IMR-90 (cell line): Measurements from ENCODE around the gene KXD1. TPM values are rescaled to one million over a fixed set of nuclear protein-coding genes. Genes with fewer than 3 reads are reported as not detected.

Source experiments
- ATAC-seq: fragments of 200-7000 bp; cut with Tn5 transposase; 2 replicates; pipeline ENCODE4 v1.9.1; 2020; ENCODE audit warnings: low read depth, mild to moderate bottlenecking, moderate library complexity
- BruUV-seq: library from RNA; stranded (reverse); fragments of 400-500 nt; replicated peaks from 2 replicates; lab custom pipeline; 2021; lab: Mats Ljungman, UMichigan
- CTCF ChIA-PET: fragments of 300-600 bp; formaldehyde crosslinking; extraction: SDS; loops from one replicate; lab custom pipeline; 2021; ENCODE audit warnings: antibody characterized with exemption; lab: Yijun Ruan, JAX
- POLR2A ChIA-PET: fragments of 300-600 bp; sonication (Branson Sonifier 250); formaldehyde crosslinking; loops from one replicate; lab custom pipeline; 2022; ENCODE audit warnings: antibody characterized with exemption; ENCODE audit not compliant: unreplicated experiment; lab: Charles Lee
- DNase-seq: peaks from one replicate; pipeline ENCODE4 v3.0.0; 2013
- H2AFZ ChIP-seq: replicated peaks from 2 replicates; pipeline ENCODE3; 2013; ENCODE audit warnings: low read length, mild to moderate bottlenecking; ENCODE audit not compliant: poor library complexity
- H2AK5ac ChIP-seq: 2 replicates; pipeline ENCODE4 v1.6.1; 2013; ENCODE audit warnings: low read depth, low read length, inconsistent platforms
- H2AK9ac ChIP-seq: replicated peaks from 2 replicates; pipeline ENCODE3; 2013; ENCODE audit warnings: mild to moderate bottlenecking, low read depth, low read length, moderate library complexity; ENCODE audit not compliant: poor library complexity
- H2BK120ac ChIP-seq: 2 replicates; pipeline ENCODE4 v1.6.1; 2013; ENCODE audit warnings: low read depth, low read length, inconsistent platforms
- H2BK15ac ChIP-seq: 3 replicates; pipeline ENCODE4 v1.6.1; 2013; ENCODE audit warnings: low read depth, low read length, inconsistent platforms
- H2BK20ac ChIP-seq: 2 replicates; pipeline ENCODE4 v1.6.1; 2013; ENCODE audit warnings: low read depth, mild to moderate bottlenecking, inconsistent platforms, low read length, moderate library complexity
- H2BK5ac ChIP-seq: 2 replicates; pipeline ENCODE4 v1.6.1; 2013; ENCODE audit warnings: mild to moderate bottlenecking, low read depth, low read length, inconsistent platforms; ENCODE audit not compliant: poor library complexity, severe bottlenecking
- H3K14ac ChIP-seq: replicated peaks from 2 replicates; pipeline ENCODE4 v1.6.1; 2013; ENCODE audit warnings: low read depth, low read length, inconsistent platforms
- H3K18ac ChIP-seq: 2 replicates; pipeline ENCODE4 v1.6.1; 2013; ENCODE audit warnings: low read depth, low read length, control low read depth
- H3K23ac ChIP-seq: 2 replicates; pipeline ENCODE4 v1.6.1; 2013; ENCODE audit warnings: low read depth, low read length, inconsistent platforms
- H3K27ac ChIP-seq: 2 replicates; pipeline ENCODE4 v1.5.1; 2013; ENCODE audit warnings: mild to moderate bottlenecking, control low read depth, low read length; ENCODE audit not compliant: insufficient read depth
- H3K27me3 ChIP-seq: 2 replicates; pipeline ENCODE4 v1.6.1; 2013; ENCODE audit warnings: low read length; ENCODE audit not compliant: control insufficient read depth, insufficient read depth
- H3K36me3 ChIP-seq: 2 replicates; pipeline ENCODE4 v1.6.1; 2013; ENCODE audit warnings: low read length, mixed read lengths; ENCODE audit not compliant: control insufficient read depth, insufficient read depth
- H3K4ac ChIP-seq: 2 replicates; pipeline ENCODE4 v1.6.1; 2013; ENCODE audit warnings: low read depth, low read length, inconsistent platforms
- H3K4me1 ChIP-seq: 2 replicates; pipeline ENCODE4 v1.6.1; 2013; ENCODE audit warnings: low read length, mixed read lengths; ENCODE audit not compliant: control insufficient read depth, insufficient read depth
- H3K4me2 ChIP-seq: 2 replicates; pipeline ENCODE4 v1.6.1; 2013; ENCODE audit warnings: low read depth, mild to moderate bottlenecking, control low read depth, low read length, moderate library complexity
- H3K4me3 ChIP-seq: 2 replicates; pipeline ENCODE4 v1.5.1; 2013; ENCODE audit warnings: low read depth, mild to moderate bottlenecking, control low read depth, low read length, moderate library complexity; ENCODE audit not compliant: insufficient read depth
- H3K56ac ChIP-seq: 2 replicates; pipeline ENCODE4 v1.6.1; 2013; ENCODE audit warnings: low read length, inconsistent platforms; ENCODE audit not compliant: insufficient read depth; ENCODE audit errors: extremely low read depth
- H3K79me1 ChIP-seq, 2 experiments: 2 replicates each; pipeline ENCODE4 v1.6.1; 2013; ENCODE audit warnings: low read length in 2 of 2, inconsistent platforms in 1 of 2, low read depth in 1 of 2
- H3K9ac ChIP-seq: 2 replicates; pipeline ENCODE4 v1.6.1; 2013; ENCODE audit warnings: low read depth, low read length, control low read depth
- H3K9me1 ChIP-seq: 2 replicates; pipeline ENCODE4 v1.6.1; 2013; ENCODE audit warnings: low read length, inconsistent platforms; ENCODE audit not compliant: insufficient read depth
- H3K9me3 ChIP-seq: 2 replicates; pipeline ENCODE4 v1.6.1; 2013; ENCODE audit warnings: low read length; ENCODE audit not compliant: control insufficient read depth, insufficient read depth
- H4K20me1 ChIP-seq: 2 replicates; pipeline ENCODE4 v1.6.1; 2013; ENCODE audit warnings: low read length, inconsistent platforms; ENCODE audit not compliant: insufficient read depth
- H4K5ac ChIP-seq: 2 replicates; pipeline ENCODE4 v1.6.1; 2013; ENCODE audit warnings: mild to moderate bottlenecking, low read depth, low read length, control low read depth
- H4K8ac ChIP-seq, 2 experiments: 2 replicates each; pipeline ENCODE4 v1.6.1; 2013; ENCODE audit warnings: low read depth in 2 of 2, low read length in 2 of 2, control low read depth in 1 of 2, inconsistent platforms in 1 of 2
- H4K91ac ChIP-seq: 2 replicates; pipeline ENCODE4 v1.6.1; 2013; ENCODE audit warnings: low read depth, low read length, inconsistent platforms; ENCODE audit not compliant: insufficient read depth
- BHLHE40 ChIP-seq: fragments of 150-350 bp; IDR thresholded peaks from 2 replicates; pipeline ENCODE4 v1.6.1; 2016; ENCODE audit warnings: mild to moderate bottlenecking, low read depth, low read length
- CEBPB ChIP-seq: IDR thresholded peaks from 2 replicates; pipeline ENCODE4 v1.6.1; 2012; ENCODE audit warnings: low read depth, low read length, improper control_type of control experiment
- CHD1 ChIP-seq: IDR thresholded peaks from 2 replicates; pipeline ENCODE4 v1.6.1; 2012; ENCODE audit warnings: low read depth, low read length, improper control_type of control experiment
- FOS ChIP-seq: fragments of 150-350 bp; IDR thresholded peaks from 2 replicates; pipeline ENCODE4 v1.6.1; 2016; ENCODE audit warnings: low read depth, low read length
- MAFK ChIP-seq: IDR thresholded peaks from 2 replicates; pipeline ENCODE4 v1.6.1; 2012; ENCODE audit warnings: low read depth, low read length, improper control_type of control experiment
- MAZ ChIP-seq: IDR thresholded peaks from 2 replicates; pipeline ENCODE4 v1.6.1; 2012; ENCODE audit warnings: low read depth, mild to moderate bottlenecking, low read length, improper control_type of control experiment, moderate library complexity, borderline replicate concordance
- MXI1 ChIP-seq: IDR thresholded peaks from 2 replicates; pipeline ENCODE4 v1.6.1; 2012; ENCODE audit warnings: low read depth, mild to moderate bottlenecking, low read length, moderate library complexity, borderline replicate concordance
- NFE2L2 ChIP-seq: fragments of 150-350 bp; IDR thresholded peaks from 2 replicates; pipeline ENCODE4 v1.6.1; 2016; ENCODE audit warnings: low read depth, mild to moderate bottlenecking, low read length
- POLR2A ChIP-seq: IDR thresholded peaks from 2 replicates; pipeline ENCODE4 v1.6.1; 2012; ENCODE audit warnings: mild to moderate bottlenecking, low read depth, low read length
- RCOR1 ChIP-seq: IDR thresholded peaks from 2 replicates; pipeline ENCODE4 v1.6.1; 2012; ENCODE audit warnings: mild to moderate bottlenecking, low read length, improper control_type of control experiment; ENCODE audit not compliant: insufficient replicate concordance
- RFX5 ChIP-seq: IDR thresholded peaks from 2 replicates; pipeline ENCODE4 v1.8.0; 2012; ENCODE audit warnings: low read depth, mild to moderate bottlenecking, low read length, moderate library complexity
- SMC3 ChIP-seq: fragments of 150-350 bp; IDR thresholded peaks from 2 replicates; pipeline ENCODE4 v1.6.1; 2016; ENCODE audit warnings: low read depth, mild to moderate bottlenecking, antibody characterized with exemption, low read length, moderate library complexity
- WGBS, 2 experiments: methylation state at CpG; one replicate each; pipeline versions ENCODE4 v1.1.5 to v1.1.7; 2013; ENCODE audit warnings: missing lambda C conversion rate in 2 of 2; ENCODE audit not compliant: insufficient read length in 1 of 2; ENCODE audit errors: extremely low coverage in 2 of 2; 5-methylcytosine and 5-hydroxymethylcytosine counted together
- dilution Hi-C: fragments of 300-500 bp; cut with HindIII; formaldehyde crosslinking; loops from one replicate; pipeline ENCODE4 v1.14.3; 2018; ENCODE audit warnings: low sequenced_read_pairs; ENCODE audit not compliant: unreplicated experiment
- in situ Hi-C: fragments of 300-500 bp; cut with MboI; formaldehyde crosslinking; loops from 3 replicates; pipeline ENCODE4 v1.14.3; 2019; ENCODE audit warnings: low sequenced_read_pairs, inconsistent platforms, mixed read lengths
- intact Hi-C: fragments of 100-400 bp; cut with micrococcal nuclease; formaldehyde crosslinking; loops from 2 replicates; pipeline ENCODE4 v1.10.0; 2022
- polyA plus RNA-seq, 3 experiments: library from polyadenylated mRNA; depleted of rRNA; stranded (reverse); fragments of >200 nt; gene quantifications; 2 replicates each; pipeline ENCODE4 v1.2.3, GENCODE V29; 2012; ENCODE audit warnings: low replicate concordance in 1 of 3
- total RNA-seq: library from RNA; depleted of rRNA; stranded (reverse); fragments of >200 nt; gene quantifications from 2 replicates; pipeline ENCODE4 v1.2.3, GENCODE V29; 2012
- TF ChIP-seq, protein P1 (sequence below): conservative IDR thresholded peaks from 2 replicates; pipeline ENCODE4 v1.5.1; 2012; ENCODE audit warnings: mild to moderate bottlenecking, low read depth, low read length, improper control_type of control experiment
- TF ChIP-seq, protein P2 (sequence below): fragments of 150-350 bp; IDR thresholded peaks from 2 replicates; pipeline ENCODE4 v1.6.1; 2016; ENCODE audit warnings: low read depth, mild to moderate bottlenecking, low read length, moderate library complexity, borderline replicate concordance
- TF ChIP-seq, protein P3 (sequence below): fragments of 150-350 bp; IDR thresholded peaks from 2 replicates; pipeline ENCODE4 v1.6.1; 2017; ENCODE audit warnings: mild to moderate bottlenecking, antibody characterized with exemption, low read length, low read depth

KXD1 gene
- total and polyA plus RNA-seq, 2 of the 4 experiments (the other 2 are of a cell fraction) = 66.7 to 196 TPM

DNA sequence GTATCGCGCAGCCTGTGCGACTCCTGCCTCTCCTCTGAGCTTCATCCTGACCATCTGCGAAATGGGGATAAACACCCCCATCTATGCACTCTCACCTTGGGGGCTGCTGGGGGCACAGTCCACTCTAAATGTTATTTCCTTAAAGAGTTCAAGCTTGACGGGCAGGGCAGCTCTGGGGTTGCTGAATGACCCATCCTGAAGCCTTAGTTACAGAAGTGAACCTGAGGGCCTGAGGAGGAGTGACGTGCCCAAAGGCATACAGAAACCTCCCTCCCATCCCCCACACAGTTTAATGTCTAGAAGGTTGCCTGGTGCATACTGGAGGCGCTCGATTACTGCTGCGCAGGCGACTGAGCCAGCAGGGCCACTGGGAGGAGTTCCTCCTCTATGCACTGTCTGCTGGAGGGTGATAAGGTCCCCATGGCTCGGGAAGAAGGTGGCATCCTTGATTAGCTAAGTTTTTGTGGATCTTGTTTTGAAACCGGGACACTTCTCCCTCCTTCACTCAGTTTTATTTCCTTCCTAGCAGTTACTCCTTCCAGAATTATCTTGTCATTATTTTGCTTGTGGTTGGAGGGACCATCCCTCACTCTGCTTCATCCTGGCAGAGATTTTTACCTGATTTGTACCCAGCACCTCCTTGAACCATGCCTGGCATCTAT is 13.7 kb upstream of the KXD1 start:
- peak overlapping the region; percentile 95 for H2AK9ac ChIP-seq
- BruUV-seq = no TSS peak
- peak overlapping the region; percentile 63 for H2BK120ac ChIP-seq
- in situ Hi-C loops = no loop called here
- peak overlapping the region; percentile 94 for H3K23ac ChIP-seq
- H3K4ac ChIP-seq = peak overlapping the region; percentile 97
- H3K4me1 ChIP-seq = peaks cover 7% of the 10 kb centered on the region
- peak overlapping the region; percentile 73 for H4K91ac ChIP-seq
- ChIA-PET POLR2A (no interaction called here), CTCF (no interaction called here)
- dilution Hi-C loops = no loop called here
- H2BK15ac ChIP-seq = peak overlapping the region; percentile 36; the same call in 1 of the 3 replicates
- peak overlapping the region; percentile 70 for H2BK5ac ChIP-seq
- peak overlapping the region; percentile 92 for H3K4me2 ChIP-seq
- peaks cover 20% of the 10 kb centered on the region for H3K36me3 ChIP-seq
- H2AFZ ChIP-seq = peak overlapping the region; percentile 98
- H3K56ac ChIP-seq = peak overlapping the region; percentile 74
- WGBS, 2 experiments = no CpG with 5 or more reads among the region's 12 CpGs
- H3K27me3 ChIP-seq = no peaks in the 10 kb centered on the region
- intact Hi-C loops = no loop called here
- H4K8ac ChIP-seq = peak overlapping the region; percentile 77 to 98
- peaks cover 13% of the 10 kb centered on the region for H3K9me1 ChIP-seq
- peaks cover 20 to 34% of the 10 kb centered on the region in 2 experiments for H3K79me1 ChIP-seq
- H4K20me1 ChIP-seq = no peaks in the 10 kb centered on the region
- H3K27ac ChIP-seq = peak overlapping the region; percentile 70
- H3K18ac ChIP-seq = peak overlapping the region; percentile 66
- H3K9me3 ChIP-seq = no peaks in the 10 kb centered on the region
- peak overlapping the region; percentile 99 for H4K5ac ChIP-seq
- peak; percentile 56 for ATAC-seq
- peak overlapping the region; percentile 72; the same call in 1 of the 2 replicates for H2BK20ac ChIP-seq
- peak overlapping the region; percentile 76 for H3K9ac ChIP-seq
- peak overlapping the region; percentile 46; the same call in 1 of the 2 replicates for H3K4me3 ChIP-seq
- H3K14ac ChIP-seq = peak overlapping the region; percentile 95
- peak; percentile 40 for DNase-seq
- H2AK5ac ChIP-seq = peak overlapping the region; percentile 59
- TF ChIP-seq MXI1 (no peak), RFX5 (no peak), MAFK (no peak), SMC3 (no peak), POLR2A (no peak), NFE2L2 (no peak), BHLHE40 (no peak), CHD1 (no peak), MAZ (no peak), CEBPB (no peak), FOS (no peak), RCOR1 (no peak)
- TF ChIP-seq, protein P1, sequence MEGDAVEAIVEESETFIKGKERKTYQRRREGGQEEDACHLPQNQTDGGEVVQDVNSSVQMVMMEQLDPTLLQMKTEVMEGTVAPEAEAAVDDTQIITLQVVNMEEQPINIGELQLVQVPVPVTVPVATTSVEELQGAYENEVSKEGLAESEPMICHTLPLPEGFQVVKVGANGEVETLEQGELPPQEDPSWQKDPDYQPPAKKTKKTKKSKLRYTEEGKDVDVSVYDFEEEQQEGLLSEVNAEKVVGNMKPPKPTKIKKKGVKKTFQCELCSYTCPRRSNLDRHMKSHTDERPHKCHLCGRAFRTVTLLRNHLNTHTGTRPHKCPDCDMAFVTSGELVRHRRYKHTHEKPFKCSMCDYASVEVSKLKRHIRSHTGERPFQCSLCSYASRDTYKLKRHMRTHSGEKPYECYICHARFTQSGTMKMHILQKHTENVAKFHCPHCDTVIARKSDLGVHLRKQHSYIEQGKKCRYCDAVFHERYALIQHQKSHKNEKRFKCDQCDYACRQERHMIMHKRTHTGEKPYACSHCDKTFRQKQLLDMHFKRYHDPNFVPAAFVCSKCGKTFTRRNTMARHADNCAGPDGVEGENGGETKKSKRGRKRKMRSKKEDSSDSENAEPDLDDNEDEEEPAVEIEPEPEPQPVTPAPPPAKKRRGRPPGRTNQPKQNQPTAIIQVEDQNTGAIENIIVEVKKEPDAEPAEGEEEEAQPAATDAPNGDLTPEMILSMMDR = no peak
- TF ChIP-seq, protein P2, sequence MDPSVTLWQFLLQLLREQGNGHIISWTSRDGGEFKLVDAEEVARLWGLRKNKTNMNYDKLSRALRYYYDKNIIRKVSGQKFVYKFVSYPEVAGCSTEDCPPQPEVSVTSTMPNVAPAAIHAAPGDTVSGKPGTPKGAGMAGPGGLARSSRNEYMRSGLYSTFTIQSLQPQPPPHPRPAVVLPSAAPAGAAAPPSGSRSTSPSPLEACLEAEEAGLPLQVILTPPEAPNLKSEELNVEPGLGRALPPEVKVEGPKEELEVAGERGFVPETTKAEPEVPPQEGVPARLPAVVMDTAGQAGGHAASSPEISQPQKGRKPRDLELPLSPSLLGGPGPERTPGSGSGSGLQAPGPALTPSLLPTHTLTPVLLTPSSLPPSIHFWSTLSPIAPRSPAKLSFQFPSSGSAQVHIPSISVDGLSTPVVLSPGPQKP = no peak
- TF ChIP-seq, protein P3, sequence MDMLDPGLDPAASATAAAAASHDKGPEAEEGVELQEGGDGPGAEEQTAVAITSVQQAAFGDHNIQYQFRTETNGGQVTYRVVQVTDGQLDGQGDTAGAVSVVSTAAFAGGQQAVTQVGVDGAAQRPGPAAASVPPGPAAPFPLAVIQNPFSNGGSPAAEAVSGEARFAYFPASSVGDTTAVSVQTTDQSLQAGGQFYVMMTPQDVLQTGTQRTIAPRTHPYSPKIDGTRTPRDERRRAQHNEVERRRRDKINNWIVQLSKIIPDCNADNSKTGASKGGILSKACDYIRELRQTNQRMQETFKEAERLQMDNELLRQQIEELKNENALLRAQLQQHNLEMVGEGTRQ = no peak
